HepG2 (cell line): Measurements from ENCODE around the gene RNF11.

Source experiments
- NR3C1 ChIP-seq: sonication (generic); formaldehyde crosslinking; IDR thresholded peaks from 2 replicates; pipeline ENCODE4 v1.4.0; 2020; ENCODE audit warnings: missing genetic modification reagents
- RNF2 ChIP-seq: fragments of 450-650 bp; conservative IDR thresholded peaks from 2 replicates; pipeline ENCODE4 v1.6.1; 2016; ENCODE audit warnings: low read depth
- ZFP62 ChIP-seq: sonication (generic); formaldehyde crosslinking; IDR thresholded peaks from 2 replicates; pipeline ENCODE4 v1.4.0; 2020; ENCODE audit warnings: missing genetic modification reagents
- ZNF124 ChIP-seq: sonication (generic); formaldehyde crosslinking; IDR thresholded peaks from 2 replicates; pipeline ENCODE4 v1.4.0; 2020; ENCODE audit warnings: missing genetic modification reagents
- ZNF34 ChIP-seq: sonication (generic); formaldehyde crosslinking; IDR thresholded peaks from 2 replicates; pipeline ENCODE4 v1.4.0; 2020; ENCODE audit warnings: mild to moderate bottlenecking, missing genetic modification reagents, borderline replicate concordance
- ZNF558 ChIP-seq: sonication (generic); formaldehyde crosslinking; IDR thresholded peaks from 2 replicates; pipeline ENCODE4 v1.9.0; 2022; ENCODE audit warnings: mild to moderate bottlenecking, missing genetic modification reagents, borderline replicate concordance
- ZSCAN25 ChIP-seq: sonication (generic); formaldehyde crosslinking; IDR thresholded peaks from 2 replicates; pipeline ENCODE4 v1.8.0; 2022; ENCODE audit warnings: mild to moderate bottlenecking, missing genetic modification reagents

DNA sequence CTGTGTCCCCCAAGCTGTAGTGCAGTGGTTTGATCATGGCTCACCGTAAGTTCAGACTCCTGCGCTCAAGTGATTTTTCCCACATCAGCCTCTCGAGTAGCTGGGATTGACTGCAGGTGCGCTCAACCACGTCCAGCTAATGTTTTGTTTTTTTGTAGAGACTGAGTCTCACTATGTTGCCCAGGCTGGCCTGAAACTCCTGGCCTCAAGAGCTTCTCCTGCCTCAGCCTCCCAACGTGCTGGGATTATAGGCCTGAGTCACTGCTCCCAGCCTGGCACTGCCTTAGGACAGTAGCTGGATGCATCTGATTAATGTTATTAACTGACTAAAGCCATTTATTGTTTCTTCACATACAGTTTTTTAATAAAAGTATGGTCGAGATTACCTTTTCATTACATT, 40.2 kb downstream of the RNF11 start:
- TF ChIP-seq ZNF558 (CRISPR knock-in tag) (no peak), ZSCAN25 (no peak), ZFP62 (CRISPR knock-in tag) (no peak), RNF2 (no peak), ZNF124 (CRISPR knock-in tag) (no peak), NR3C1 (CRISPR knock-in tag) (no peak), ZNF34 (no peak)
